B cell (primary cell): ENCODE results near the gene FGFR3. TPM values are rescaled to one million over a fixed set of nuclear protein-coding genes. Genes with fewer than 3 reads are reported as not detected.
A peak's percentile ranks its signal among the peaks of the same experiment; 100 is the strongest.

Experiments used
- ATAC-seq: fragments of 200-7000 bp; cut with Tn5 transposase; one replicate; pipeline ENCODE4 v1.10.0; 2021; ENCODE audit warnings: low read depth, mild to moderate bottlenecking, moderate number of reproducible peaks, moderate library complexity
- CTCF ChIA-PET: fragments of 350-600 bp; sonication (Branson Sonifier 250); formaldehyde crosslinking; loops from one replicate; lab custom pipeline; 2021; ENCODE audit warnings: antibody characterized with exemption, inconsistent platforms; lab: Charles Lee
- POLR2A ChIA-PET: fragments of 350-600 bp; sonication (Branson Sonifier 250); formaldehyde crosslinking; loops from one replicate; lab custom pipeline; 2021; ENCODE audit warnings: antibody characterized with exemption; lab: Charles Lee
- DNase-seq: peaks from one replicate; pipeline ENCODE4 v3.0.0; 2013
- H2AFZ ChIP-seq: 2 replicates; pipeline ENCODE4 v1.6.1; 2012; ENCODE audit warnings: mild to moderate bottlenecking, low read depth, low read length; ENCODE audit not compliant: insufficient read depth, poor library complexity, severe bottlenecking
- H3K27ac ChIP-seq, 2 donors: 1 replicate in 1 of 2; 2 replicates in 1 of 2; pipeline ENCODE4 v1.5.1; 2012 to 2013; ENCODE audit warnings: low read length in 2 of 2, mild to moderate bottlenecking in 2 of 2, moderate library complexity in 1 of 2
- H3K27me3 ChIP-seq, 4 experiments: fragments of 200-600 bp in 1 of 4; sonication (generic) in 1 of 4; replicated peaks in 1 of 4; 1 replicate in 2 of 4; 2 replicates in 2 of 4; pipeline versions ENCODE4 v1.6.1 to v1.7.0; 2013 to 2016; ENCODE audit warnings: low read length in 3 of 4, mild to moderate bottlenecking in 2 of 4, mixed read lengths in 1 of 4, moderate library complexity in 1 of 4; ENCODE audit not compliant: insufficient read depth in 4 of 4, control insufficient read depth in 3 of 4; ENCODE audit errors: control extremely low read depth in 1 of 4
- H3K36me3 ChIP-seq, 2 experiments: replicated peaks in 1 of 2; 1 replicate in 1 of 2; 2 replicates in 1 of 2; pipeline versions ENCODE4 v1.6.1 to v1.7.1; 2013; ENCODE audit warnings: low read length in 1 of 2; ENCODE audit not compliant: insufficient read depth in 2 of 2, control insufficient read depth in 1 of 2; ENCODE audit errors: control extremely low read depth in 1 of 2, extremely low read depth in 1 of 2
- H3K4me1 ChIP-seq, 2 donors: fragments of 200-600 bp in 1 of 2; sonication (generic) in 1 of 2; 1 replicate in 1 of 2; 2 replicates in 1 of 2; pipeline versions ENCODE4 v1.5.1 to v1.6.1; 2013 to 2017; ENCODE audit warnings: low read length in 2 of 2; ENCODE audit not compliant: control insufficient read depth in 2 of 2, insufficient read depth in 2 of 2
- H3K4me2 ChIP-seq: replicated peaks from 2 replicates; pipeline ENCODE3; 2012; ENCODE audit warnings: mild to moderate bottlenecking, low read depth, low read length; ENCODE audit not compliant: poor library complexity, severe bottlenecking
- H3K4me3 ChIP-seq, 5 experiments: fragments of 200-600 bp in 1 of 5; sonication (generic) in 1 of 5; 1 replicate in 3 of 5; 2 replicates in 2 of 5; pipeline versions ENCODE4 v1.5.1 to v1.7.0; 2011 to 2016; ENCODE audit warnings: low read length in 4 of 5, mild to moderate bottlenecking in 4 of 5, low read depth in 2 of 5, control low read depth in 1 of 5, moderate library complexity in 1 of 5; ENCODE audit not compliant: insufficient read depth in 1 of 5; ENCODE audit errors: control extremely low read depth in 1 of 5, extremely low read depth in 1 of 5
- H3K79me2 ChIP-seq: fragments of 200-600 bp; sonication (generic); one replicate; pipeline ENCODE4 v1.6.0; 2016; ENCODE audit warnings: low read length; ENCODE audit not compliant: control insufficient read depth, insufficient read depth
- H3K9ac ChIP-seq: fragments of 200-600 bp; sonication (generic); 2 replicates; pipeline ENCODE4 v1.6.1; 2017; ENCODE audit warnings: mild to moderate bottlenecking, low read length, moderate library complexity
- H3K9me3 ChIP-seq, 3 donors: one replicate each; pipeline versions ENCODE4 v1.6.1 to v1.7.1; 2013; ENCODE audit warnings: low read length in 2 of 3; ENCODE audit not compliant: control insufficient read depth in 2 of 3, insufficient read depth in 1 of 3; ENCODE audit errors: control extremely low read depth in 1 of 3
- H4K20me1 ChIP-seq: 2 replicates; pipeline ENCODE4 v1.6.0; 2012; ENCODE audit warnings: mild to moderate bottlenecking, low read length; ENCODE audit not compliant: insufficient read depth, control insufficient read depth, poor library complexity, severe bottlenecking
- H3K27ac Mint-ChIP-seq: one replicate; pipeline ENCODE4 v1.8.0; 2021; ENCODE audit warnings: mixed read lengths
- H3K27me3 Mint-ChIP-seq: one replicate; pipeline ENCODE4 v1.8.0; 2021; ENCODE audit warnings: mixed read lengths
- H3K4me1 Mint-ChIP-seq: one replicate; pipeline ENCODE4 v1.8.0; 2021; ENCODE audit warnings: mixed read lengths
- H3K4me3 Mint-ChIP-seq: one replicate; pipeline ENCODE4 v1.8.0; 2021; ENCODE audit warnings: mixed read lengths
- H3K9me3 Mint-ChIP-seq: one replicate; pipeline ENCODE4 v1.8.0; 2022; ENCODE audit warnings: mixed read lengths; ENCODE audit not compliant: insufficient read depth
- CTCF ChIP-seq: fragments of 200-600 bp; IDR thresholded peaks from one replicate; pipeline ENCODE4 v1.8.0; 2022; ENCODE audit warnings: antibody characterized with exemption, mild to moderate bottlenecking
- EZH2 ChIP-seq: IDR thresholded peaks from 2 replicates; pipeline ENCODE4 v1.6.1; 2012; ENCODE audit warnings: borderline replicate concordance, low read depth, mild to moderate bottlenecking, moderate library complexity, low read length; ENCODE audit not compliant: insufficient read depth, poor library complexity, severe bottlenecking
- WGBS: methylation state at CpG from one replicate; pipeline ENCODE4 v1.1.5; 2013; ENCODE audit warnings: missing lambda C conversion rate; ENCODE audit not compliant: insufficient coverage; 5-methylcytosine and 5-hydroxymethylcytosine counted together
- intact Hi-C: fragments of 100-400 bp; cut with micrococcal nuclease; formaldehyde crosslinking; loops from one replicate; pipeline ENCODE4 v1.10.0; 2022
- polyA plus RNA-seq: library from polyadenylated mRNA; depleted of rRNA; stranded (reverse); fragments of >200 nt; gene quantifications from 2 replicates; pipeline ENCODE4 v1.2.3, GENCODE V29; 2012
- total RNA-seq, 2 donors: library from RNA; stranded (reverse); fragments of 120-200 nt in 1 of 2; gene quantifications; 1 replicate in 1 of 2; 2 replicates in 1 of 2; pipeline versions ENCODE4 v1.2.3 to v1.2.4, GENCODE V29; 2013 to 2022

FGFR3 gene
- total and polyA plus RNA-seq, 2 donors (not counting 1 experiment from before 2014, with no cell fraction given) = not detected

GRCh38 chr4:1795299-1796195 lies 2.5 kb downstream of the FGFR3 start:
- CTCF ChIA-PET = no interaction called here
- intact Hi-C loops = no loop called here

More at GRCh38 chr4:1795299-1796195, 2.5 kb downstream of the FGFR3 start:
- peaks cover 0 to 58% (median 32%) of the 10 kb centered on the region in 4 experiments for H3K27me3 ChIP-seq
- Mint-ChIP-seq H3K4me3 (peak overlapping the region; percentile 47), H3K4me1 (peaks cover 3% of the 10 kb centered on the region), H3K9me3 (no peaks in the 10 kb centered on the region), H3K27me3 (peaks cover 17% of the 10 kb centered on the region), H3K27ac (no peak overlapping the region)
- POLR2A ChIA-PET = interaction anchor here (0.6 kb wide), 1 partner anchor 9 kb away, joined by 3 read pairs; no protein-coding TSS in a partner anchor
- no peak for ATAC-seq
- H3K36me3 ChIP-seq = no peaks in the 10 kb centered on the region
- DNase-seq = peak; percentile 30
- peak overlapping the region; percentile 92 for H3K4me2 ChIP-seq
- peaks cover 4% of the 10 kb centered on the region for H4K20me1 ChIP-seq
- H3K27ac ChIP-seq = no peak overlapping the region
- H3K9me3 ChIP-seq = peaks cover 0 to 21% (median 0%) of the 10 kb centered on the region in 3 donors
- peaks cover 20 to 27% of the 10 kb centered on the region in 2 donors for H3K4me1 ChIP-seq
- TF ChIP-seq EZH2 (no peak), CTCF (no peak)
- peak overlapping the region in 4 of 5 experiments; percentile 21 to 48 (median 40) for H3K4me3 ChIP-seq
- peak overlapping the region; percentile 42 for H2AFZ ChIP-seq
- H3K79me2 ChIP-seq = no peaks in the 10 kb centered on the region
- peak overlapping the region; percentile 57 for H3K9ac ChIP-seq
- WGBS = 43% methylated on average over 25 of the region's 32 CpGs
